Measurements from ENCODE around the gene NHEJ1.

NHEJ1 gene

GRCh38 chr2:219198974-219199373, 38.4 kb upstream of the NHEJ1 start:
- Histone ChIP-seq H3K27me3 (ENCODE audit: insufficient read depth, low read length) (no peaks in the 10 kb centered on the region), H2AFZ (ENCODE audit: insufficient read depth, low read length, poor library complexity) (no peak overlapping the region), H3K79me1 (ENCODE audit: low read length) (no peaks in the 10 kb centered on the region), H3K23ac (ENCODE audit: low read length) (no peak overlapping the region), H3K9ac (ENCODE audit: low read length) (no peak overlapping the region), H3K4me3 (ENCODE audit: low read depth, low read length) (no peak overlapping the region), H3K14ac (ENCODE audit: low read length) (no peak overlapping the region), H3K4me1 (ENCODE audit: control insufficient read depth in 1 of 2, insufficient read depth in 2 of 2, low read length in 2 of 2) (no peaks in the 10 kb centered on the region), H4K8ac (ENCODE audit: low read depth, low read length) (no peak overlapping the region), H2AK5ac (ENCODE audit: low read length) (no peak overlapping the region), H3K36me3 (ENCODE audit: control insufficient read depth in 1 of 2, insufficient read depth in 2 of 2, low read length in 2 of 2) (no peaks in the 10 kb centered on the region), H3K27ac (ENCODE audit: low read depth, low read length) (no peak overlapping the region), H3K4ac (ENCODE audit: low read depth, low read length) (no peak overlapping the region), H2BK120ac (ENCODE audit: insufficient read depth, low read length, poor library complexity) (no peak overlapping the region), H4K12ac (ENCODE audit: low read depth, low read length) (no peak overlapping the region), H3K9me3 (ENCODE audit: insufficient read depth, low read depth, low read length) (no peaks in the 10 kb centered on the region), H2BK12ac (ENCODE audit: low read length) (no peak overlapping the region), H3K79me2 (ENCODE audit: control insufficient read depth, insufficient read depth, low read length, poor library complexity) (no peaks in the 10 kb centered on the region), H3K18ac (ENCODE audit: low read length) (no peak overlapping the region), H2BK5ac (ENCODE audit: low read depth, low read length, poor library complexity) (no peak overlapping the region), H3K4me2 (ENCODE audit: low read length) (no peak overlapping the region), H4K91ac (ENCODE audit: low read depth, low read length) (no peak overlapping the region)
- DNase-seq: no peak
- no CpG with 5 or more reads among the region's 5 CpGs for WGBS (ENCODE audit: extremely low coverage, insufficient coverage, insufficient read length)

DNA sequence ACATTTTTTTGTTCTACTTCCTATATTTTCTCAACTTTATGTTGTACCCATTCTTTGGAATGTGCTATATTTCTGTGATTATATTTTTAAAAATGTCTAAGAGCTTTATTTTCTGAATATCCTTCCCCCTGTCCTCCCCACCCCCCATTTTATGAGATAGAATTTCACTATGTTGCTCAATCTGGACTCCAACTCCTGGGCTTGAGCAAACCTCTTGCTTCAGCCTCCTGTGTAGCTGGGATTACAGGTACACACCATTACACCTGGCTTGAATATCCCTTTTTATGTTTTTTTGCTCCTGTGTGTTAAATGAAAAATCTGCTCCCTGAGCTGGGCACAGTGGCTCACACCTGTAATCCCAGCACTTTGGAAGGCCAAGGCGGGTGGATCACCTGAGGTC, 36.8 kb upstream of the NHEJ1 start:
- Histone ChIP-seq H3K23ac (ENCODE audit: low read length) (no peak overlapping the region), H2AK5ac (ENCODE audit: low read length) (no peak overlapping the region), H3K9me3 (ENCODE audit: insufficient read depth, low read depth, low read length) (no peaks in the 10 kb centered on the region), H3K27me3 (ENCODE audit: insufficient read depth, low read length) (no peaks in the 10 kb centered on the region), H2BK12ac (ENCODE audit: low read length) (no peak overlapping the region), H3K27ac (ENCODE audit: low read depth, low read length) (no peak overlapping the region), H3K79me1 (ENCODE audit: low read length) (no peaks in the 10 kb centered on the region), H3K18ac (ENCODE audit: low read length) (no peak overlapping the region), H3K14ac (ENCODE audit: low read length) (no peak overlapping the region), H3K4me2 (ENCODE audit: low read length) (no peak overlapping the region), H3K9ac (ENCODE audit: low read length) (no peak overlapping the region), H3K36me3 (ENCODE audit: control insufficient read depth in 1 of 2, insufficient read depth in 2 of 2, low read length in 2 of 2) (no peaks in the 10 kb centered on the region), H4K8ac (ENCODE audit: low read depth, low read length) (no peak overlapping the region), H2BK5ac (ENCODE audit: low read depth, low read length, poor library complexity) (no peak overlapping the region), H3K4me3 (ENCODE audit: low read depth, low read length) (no peak overlapping the region), H4K12ac (ENCODE audit: low read depth, low read length) (no peak overlapping the region), H3K79me2 (ENCODE audit: control insufficient read depth, insufficient read depth, low read length, poor library complexity) (no peaks in the 10 kb centered on the region), H4K91ac (ENCODE audit: low read depth, low read length) (no peak overlapping the region), H2BK120ac (ENCODE audit: insufficient read depth, low read length, poor library complexity) (no peak overlapping the region), H2AFZ (ENCODE audit: insufficient read depth, low read length, poor library complexity) (no peak overlapping the region), H3K4me1 (ENCODE audit: control insufficient read depth in 1 of 2, insufficient read depth in 2 of 2, low read length in 2 of 2) (no peaks in the 10 kb centered on the region), H3K4ac (ENCODE audit: low read depth, low read length) (no peak overlapping the region)
- WGBS (ENCODE audit: extremely low coverage, insufficient coverage, insufficient read length): no CpG with 5 or more reads among the region's 1 CpG
- DNase-seq: no peak

GRCh38 chr2:219186754-219187456, 26.3 kb upstream of the NHEJ1 start:
- H2BK5ac ChIP-seq (ENCODE audit: low read depth, low read length, poor library complexity): no peak overlapping the region
- H3K4me2 ChIP-seq (ENCODE audit: low read length): no peak overlapping the region
- no peak overlapping the region for H4K8ac ChIP-seq (ENCODE audit: low read depth, low read length)
- no peak overlapping the region for H3K4me3 ChIP-seq (ENCODE audit: low read depth, low read length)
- H3K79me1 ChIP-seq (ENCODE audit: low read length): no peaks in the 10 kb centered on the region
- H3K4me1 ChIP-seq (ENCODE audit: control insufficient read depth in 1 of 2, insufficient read depth in 2 of 2, low read length in 2 of 2): no peaks in the 10 kb centered on the region
- H3K9ac ChIP-seq (ENCODE audit: low read length): no peak overlapping the region
- no peak overlapping the region for H3K14ac ChIP-seq (ENCODE audit: low read length)
- H3K36me3 ChIP-seq (ENCODE audit: control insufficient read depth in 1 of 2, insufficient read depth in 2 of 2, low read length in 2 of 2): peaks cover 15 to 22% of the 10 kb centered on the region in 2 experiments
- DNase-seq: no peak
- H3K27me3 ChIP-seq (ENCODE audit: insufficient read depth, low read length): no peaks in the 10 kb centered on the region
- no peak overlapping the region for H2BK12ac ChIP-seq (ENCODE audit: low read length)
- no peak overlapping the region for H3K23ac ChIP-seq (ENCODE audit: low read length)
- no CpG with 5 or more reads among the region's 7 CpGs for WGBS (ENCODE audit: extremely low coverage, insufficient coverage, insufficient read length)
- H3K18ac ChIP-seq (ENCODE audit: low read length): no peak overlapping the region
- H4K12ac ChIP-seq (ENCODE audit: low read depth, low read length): no peak overlapping the region
- H4K91ac ChIP-seq (ENCODE audit: low read depth, low read length): no peak overlapping the region
- H3K79me2 ChIP-seq (ENCODE audit: control insufficient read depth, insufficient read depth, low read length, poor library complexity): no peaks in the 10 kb centered on the region
- H2AK5ac ChIP-seq (ENCODE audit: low read length): no peak overlapping the region
- no peak overlapping the region for H2BK120ac ChIP-seq (ENCODE audit: insufficient read depth, low read length, poor library complexity)
- H3K9me3 ChIP-seq (ENCODE audit: insufficient read depth, low read depth, low read length): no peaks in the 10 kb centered on the region
- H2AFZ ChIP-seq (ENCODE audit: insufficient read depth, low read length, poor library complexity): no peak overlapping the region
- no peak overlapping the region for H3K27ac ChIP-seq (ENCODE audit: low read depth, low read length)
- H3K4ac ChIP-seq (ENCODE audit: low read depth, low read length): no peak overlapping the region

DNA sequence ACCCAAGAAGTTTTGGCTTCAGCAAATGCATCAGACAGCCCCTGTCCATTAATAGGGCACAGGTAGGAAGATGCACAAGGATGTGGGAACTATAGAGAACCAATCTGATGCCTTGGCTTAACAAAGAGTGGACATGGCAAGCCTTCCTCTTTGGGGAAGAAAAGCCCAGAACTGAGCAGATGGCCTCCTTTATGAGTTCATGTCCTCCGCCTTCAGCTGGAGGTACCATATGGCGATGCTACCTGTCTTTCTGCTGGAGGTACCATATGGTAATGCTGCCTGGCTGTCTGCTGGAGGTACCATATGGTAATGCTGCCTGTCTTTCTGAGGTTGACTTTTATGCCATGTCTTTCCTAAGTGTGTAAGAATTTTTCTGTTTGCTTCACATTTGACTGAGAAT, 23.5 kb upstream of the NHEJ1 start:
- WGBS (ENCODE audit: extremely low coverage, insufficient coverage, insufficient read length): no CpG with 5 or more reads among the region's 2 CpGs
- Histone ChIP-seq H2AFZ (ENCODE audit: insufficient read depth, low read length, poor library complexity) (no peak overlapping the region), H3K18ac (ENCODE audit: low read length) (no peak overlapping the region), H3K4me2 (ENCODE audit: low read length) (no peak overlapping the region), H2AK5ac (ENCODE audit: low read length) (no peak overlapping the region), H2BK12ac (ENCODE audit: low read length) (no peak overlapping the region), H3K79me2 (ENCODE audit: control insufficient read depth, insufficient read depth, low read length, poor library complexity) (no peaks in the 10 kb centered on the region), H3K27ac (ENCODE audit: low read depth, low read length) (no peak overlapping the region), H2BK120ac (ENCODE audit: insufficient read depth, low read length, poor library complexity) (no peak overlapping the region), H4K8ac (ENCODE audit: low read depth, low read length) (no peak overlapping the region), H3K79me1 (ENCODE audit: low read length) (no peaks in the 10 kb centered on the region), H2BK5ac (ENCODE audit: low read depth, low read length, poor library complexity) (no peak overlapping the region), H3K9ac (ENCODE audit: low read length) (no peak overlapping the region), H3K4me1 (ENCODE audit: control insufficient read depth in 1 of 2, insufficient read depth in 2 of 2, low read length in 2 of 2) (no peaks in the 10 kb centered on the region), H3K9me3 (ENCODE audit: insufficient read depth, low read depth, low read length) (no peaks in the 10 kb centered on the region), H3K4ac (ENCODE audit: low read depth, low read length) (no peak overlapping the region), H4K12ac (ENCODE audit: low read depth, low read length) (no peak overlapping the region), H3K27me3 (ENCODE audit: insufficient read depth, low read length) (no peaks in the 10 kb centered on the region), H3K23ac (ENCODE audit: low read length) (no peak overlapping the region), H3K14ac (ENCODE audit: low read length) (no peak overlapping the region), H4K91ac (ENCODE audit: low read depth, low read length) (no peak overlapping the region), H3K4me3 (ENCODE audit: low read depth, low read length) (no peak overlapping the region), H3K36me3 (ENCODE audit: control insufficient read depth in 1 of 2, insufficient read depth in 2 of 2, low read length in 2 of 2) (peaks cover 38 to 47% of the 10 kb centered on the region in 2 experiments)
- no peak for DNase-seq

Measured in trophoblast cell (in vitro differentiated cells and primary cell).